Activated T-cell treated with anti-CD3 and anti-CD28 coated beads, Interleukin-2, amount 50 U/mL, for 72 hours (primary cell): ENCODE measurements around the gene AOC1. TPM values are rescaled to one million over a fixed set of nuclear protein-coding genes. Genes with fewer than 3 reads are reported as not detected.

Source experiments
- ATAC-seq, 2 donors: fragments of 150-1000 bp; cut with Tn5 transposase; replicated peaks in 1 of 2; 2 replicates each; pipeline ENCODE4 v1.10.0; 2021; ENCODE audit warnings: moderate library complexity in 2 of 2, mild to moderate bottlenecking in 1 of 2
- DNase-seq, 2 donors: peaks; one replicate each; pipeline ENCODE4 v3.0.0; 2021 to 2022; ENCODE audit warnings: mixed read lengths in 1 of 2
- H3K27ac Mint-ChIP-seq: one replicate; pipeline ENCODE4 v1.8.0; 2022; ENCODE audit warnings: mild to moderate bottlenecking, moderate library complexity, mixed read lengths
- H3K27me3 Mint-ChIP-seq: one replicate; pipeline ENCODE4 v1.8.0; 2022; ENCODE audit warnings: low read depth, mixed read lengths
- H3K36me3 Mint-ChIP-seq, 2 donors: one replicate each; pipeline ENCODE4 v1.8.0; 2022; ENCODE audit warnings: mixed read lengths in 2 of 2, mild to moderate bottlenecking in 1 of 2; ENCODE audit not compliant: insufficient read depth in 2 of 2
- H3K4me1 Mint-ChIP-seq: one replicate; pipeline ENCODE4 v1.8.0; 2022; ENCODE audit warnings: low read depth, mixed read lengths
- H3K4me3 Mint-ChIP-seq, 2 donors: one replicate each; pipeline ENCODE4 v1.8.0; 2022; ENCODE audit warnings: mild to moderate bottlenecking in 2 of 2, mixed read lengths in 2 of 2, moderate library complexity in 2 of 2
- H3K9me3 Mint-ChIP-seq, 2 donors: one replicate each; pipeline ENCODE4 v1.8.0; 2022; ENCODE audit warnings: mixed read lengths in 2 of 2
- total RNA-seq, 2 donors: library from RNA; stranded (reverse); gene quantifications; one replicate each; pipeline ENCODE4 v1.2.3, GENCODE V29; 2022

Gene AOC1
- total RNA-seq, 2 donors from 2014 or later, result not detected

DNA sequence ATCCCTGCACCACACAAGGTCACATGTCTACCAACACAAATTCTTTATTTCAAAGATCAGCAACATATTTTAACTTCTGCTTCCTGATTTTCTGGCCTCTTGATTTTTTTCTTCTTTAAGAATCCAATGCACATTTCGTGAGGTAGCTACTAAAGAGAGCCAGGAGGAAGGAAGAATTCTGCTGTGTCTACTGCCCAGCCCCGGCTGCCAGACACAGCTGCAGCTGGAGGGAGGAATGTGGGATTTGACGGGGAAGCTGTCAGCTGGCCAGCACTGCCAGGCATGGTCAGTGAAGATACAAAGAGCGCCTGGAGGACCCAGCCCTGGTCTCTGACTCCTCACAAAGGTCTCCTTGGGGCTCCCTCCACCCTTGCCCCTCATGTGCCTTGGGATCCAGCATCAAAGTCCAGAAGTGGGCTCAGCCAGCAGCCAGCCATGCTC lies 6.9 kb upstream of the AOC1 start:
- Mint-ChIP-seq H3K9me3 (no peaks in the 10 kb centered on the region), H3K27ac (no peak overlapping the region), H3K27me3 (peaks cover 9% of the 10 kb centered on the region), H3K4me3 (no peak overlapping the region), H3K4me1 (no peaks in the 10 kb centered on the region), H3K36me3 (no peaks in the 10 kb centered on the region)
- no peak for DNase-seq
- ATAC-seq, result no peak

DNA sequence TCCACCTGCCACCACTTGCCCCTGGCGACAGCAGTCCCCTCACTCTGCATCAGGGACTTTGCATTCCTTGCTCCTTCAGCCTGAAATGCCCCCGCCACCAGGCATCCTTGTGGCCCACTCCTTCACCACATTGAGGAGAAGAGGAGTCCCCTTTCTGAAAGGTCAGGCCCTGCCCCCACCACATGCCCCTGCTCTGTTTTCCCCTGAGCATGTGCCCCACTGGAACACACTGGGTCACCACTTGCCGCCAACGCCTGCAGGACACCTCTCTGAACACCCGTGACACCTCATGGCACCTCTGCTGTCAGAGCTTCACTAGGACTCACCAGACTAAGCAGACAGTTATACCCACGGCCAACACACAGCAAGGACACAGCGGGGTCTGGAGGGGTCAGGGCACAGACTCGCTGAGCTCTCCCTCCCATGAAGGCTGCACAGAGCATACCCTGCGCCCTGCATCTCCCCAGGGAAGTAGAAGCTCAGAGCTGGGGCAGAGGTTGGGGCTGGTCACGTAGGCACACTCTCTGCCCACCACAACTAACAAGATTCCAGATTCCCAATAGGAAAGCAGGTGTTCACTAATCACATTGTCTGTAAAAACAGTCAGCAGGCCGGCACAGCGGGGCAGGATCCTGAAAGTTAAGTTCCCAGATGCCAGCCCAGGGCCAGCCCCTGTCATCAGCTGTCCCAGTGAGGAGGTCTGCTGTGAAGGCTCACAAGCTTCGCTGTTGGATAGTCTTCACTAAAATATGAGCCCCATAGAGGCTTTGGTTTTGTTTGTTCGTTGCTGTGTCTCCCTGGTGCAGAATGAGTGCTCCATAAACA lies 5.8 kb upstream of the AOC1 start:
- DNase-seq (no peak), ATAC-seq (no peak)
- Mint-ChIP-seq H3K4me3 (no peak overlapping the region), H3K27me3 (peaks cover 20% of the 10 kb centered on the region), H3K27ac (no peak overlapping the region), H3K9me3 (no peaks in the 10 kb centered on the region), H3K36me3 (no peaks in the 10 kb centered on the region), H3K4me1 (no peaks in the 10 kb centered on the region)

DNA sequence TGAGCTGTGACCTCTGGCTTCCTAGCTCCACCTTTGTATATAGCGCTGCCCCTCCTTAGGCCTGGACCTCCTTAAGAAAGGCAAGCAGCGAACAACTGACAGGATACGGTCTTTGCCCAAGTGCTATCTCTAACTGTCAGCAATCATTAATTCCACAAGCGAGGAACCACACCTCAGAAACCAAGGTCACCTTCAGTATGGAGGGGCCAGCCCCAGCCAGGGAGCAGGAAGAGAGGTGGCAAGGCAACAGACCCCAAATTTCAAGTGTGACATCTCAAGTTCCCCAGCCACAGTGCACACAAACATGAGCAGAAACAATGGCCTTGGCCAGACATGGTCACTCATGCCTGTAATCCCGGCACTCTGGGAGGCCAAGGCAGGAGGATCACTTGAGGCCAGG lies 4.8 kb upstream of the AOC1 start:
- Mint-ChIP-seq H3K36me3 (no peaks in the 10 kb centered on the region), H3K4me1 (no peaks in the 10 kb centered on the region), H3K9me3 (no peaks in the 10 kb centered on the region), H3K27ac (no peak overlapping the region), H3K27me3 (peaks cover 30% of the 10 kb centered on the region), H3K4me3 (no peak overlapping the region)
- ATAC-seq (no peak), DNase-seq (no peak)

DNA sequence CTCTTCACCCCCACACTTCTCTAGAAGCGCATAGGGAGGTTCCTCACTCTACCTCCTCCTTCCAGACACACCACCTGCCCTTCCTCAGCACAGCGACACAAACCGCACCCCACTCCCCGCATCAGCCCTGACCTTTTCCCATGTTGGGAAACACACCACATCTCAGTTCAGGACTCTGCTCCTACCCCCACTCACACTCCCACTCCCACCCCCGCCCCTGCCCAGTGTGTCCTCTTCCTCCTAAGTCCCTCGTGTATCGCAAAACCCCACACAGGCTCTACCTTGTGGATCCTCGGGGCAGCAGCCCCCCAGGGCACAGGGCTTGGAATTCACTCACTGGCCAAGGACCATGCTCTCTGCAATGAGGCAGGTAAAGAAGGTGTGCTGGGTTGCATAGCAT lies 4.2 kb upstream of the AOC1 start:
- Mint-ChIP-seq H3K4me1 (no peaks in the 10 kb centered on the region), H3K4me3 (no peak overlapping the region), H3K27ac (no peak overlapping the region), H3K9me3 (no peaks in the 10 kb centered on the region), H3K36me3 (no peaks in the 10 kb centered on the region), H3K27me3 (peaks cover 36% of the 10 kb centered on the region)
- no peak for DNase-seq
- no peak for ATAC-seq

DNA sequence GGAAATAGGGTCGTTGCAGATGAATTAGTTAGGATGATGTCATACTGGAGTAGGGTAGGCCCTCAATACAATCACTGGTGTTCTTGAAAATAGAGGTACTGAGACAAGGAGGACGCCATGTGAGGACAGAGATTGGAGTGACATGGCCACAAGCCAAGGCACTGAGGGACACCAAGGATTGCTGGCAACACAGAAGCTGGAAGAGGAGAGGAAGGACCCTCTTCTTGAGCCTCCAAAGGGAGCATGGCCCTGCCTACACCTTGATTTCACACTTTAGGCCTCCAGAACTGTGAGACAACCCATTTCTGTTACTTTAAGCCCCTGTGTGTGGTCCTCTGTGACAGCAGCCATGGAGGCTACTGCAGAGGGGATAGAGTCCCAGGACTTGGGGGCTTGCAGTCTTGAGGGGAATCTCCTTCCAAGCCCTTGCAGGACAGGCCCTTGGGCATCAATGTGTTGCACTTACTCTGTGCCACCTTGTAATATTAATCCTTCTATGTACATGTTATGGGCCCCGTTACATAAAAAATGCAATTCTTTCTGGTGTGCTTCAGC lies 3.7 kb upstream of the AOC1 start:
- H3K9me3 Mint-ChIP-seq, result no peaks in the 10 kb centered on the region
- no peak for DNase-seq
- no peak overlapping the region for H3K4me3 Mint-ChIP-seq

DNA sequence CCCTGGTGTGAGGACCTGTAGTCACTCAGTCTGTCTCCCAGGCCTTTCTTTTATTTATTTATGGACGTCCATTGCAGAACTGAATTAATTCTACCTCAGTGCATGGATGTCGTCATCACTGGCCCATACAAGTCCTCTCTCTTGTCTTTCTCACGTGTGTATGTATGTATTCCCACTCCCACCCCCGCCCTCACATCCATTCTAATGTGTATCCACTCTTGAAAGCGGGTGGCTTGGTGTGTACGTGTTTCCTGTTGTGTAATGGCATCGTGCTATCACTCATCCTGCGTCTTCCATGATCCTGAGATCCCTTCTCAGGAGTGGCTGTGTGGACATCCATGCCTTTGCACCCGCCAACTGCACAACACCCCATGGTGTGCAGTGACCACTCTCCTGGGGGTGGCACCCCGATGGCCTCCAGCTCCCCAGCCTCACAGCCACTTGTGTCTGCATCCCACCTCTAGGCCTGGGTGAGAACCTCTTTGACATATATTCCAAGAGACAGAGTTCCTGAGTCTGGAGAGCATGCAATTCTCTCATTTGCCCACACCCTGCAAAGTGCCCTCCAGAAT lies 3.0 kb upstream of the AOC1 start:
- ATAC-seq (no peak), DNase-seq (no peak)
- no peak overlapping the region for H3K27ac Mint-ChIP-seq
- no peaks in the 10 kb centered on the region for H3K4me1 Mint-ChIP-seq
- no peaks in the 10 kb centered on the region for H3K36me3 Mint-ChIP-seq
- no peaks in the 10 kb centered on the region for H3K9me3 Mint-ChIP-seq
- H3K27me3 Mint-ChIP-seq, result peaks cover 37% of the 10 kb centered on the region
- no peak overlapping the region for H3K4me3 Mint-ChIP-seq

More for the DNA sequence above, 3.7 kb upstream of the AOC1 start:
- H3K4me1 Mint-ChIP-seq, result no peaks in the 10 kb centered on the region
- ATAC-seq, result no peak
- H3K27ac Mint-ChIP-seq, result no peak overlapping the region
- peaks cover 37% of the 10 kb centered on the region for H3K27me3 Mint-ChIP-seq
- no peaks in the 10 kb centered on the region for H3K36me3 Mint-ChIP-seq

DNA sequence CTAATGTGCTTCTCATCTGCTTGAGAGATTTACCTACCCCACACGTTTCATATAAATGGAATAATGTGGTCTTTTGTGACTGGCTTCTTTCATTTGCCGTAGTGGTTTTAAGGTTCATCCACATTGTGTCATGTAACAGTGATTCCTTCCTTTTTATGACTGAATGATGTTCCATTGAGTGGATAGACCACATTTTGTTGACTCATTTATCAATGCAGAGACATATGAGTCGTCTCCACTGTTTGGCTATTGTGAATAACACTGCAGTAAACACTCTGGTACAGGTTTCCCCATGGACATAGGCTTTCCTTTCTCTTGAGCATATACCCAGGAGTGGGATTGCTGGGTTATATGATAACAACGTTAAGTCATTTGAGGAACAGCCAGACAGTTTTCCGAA lies 2.0 kb upstream of the AOC1 start:
- ATAC-seq (peak; percentile 41 to 45), DNase-seq (no peak)
- H3K4me3 Mint-ChIP-seq, result no peak overlapping the region
- H3K36me3 Mint-ChIP-seq, result no peaks in the 10 kb centered on the region
- no peaks in the 10 kb centered on the region for H3K4me1 Mint-ChIP-seq
- peaks cover 37% of the 10 kb centered on the region for H3K27me3 Mint-ChIP-seq
- no peak overlapping the region for H3K27ac Mint-ChIP-seq
- no peaks in the 10 kb centered on the region for H3K9me3 Mint-ChIP-seq

DNA sequence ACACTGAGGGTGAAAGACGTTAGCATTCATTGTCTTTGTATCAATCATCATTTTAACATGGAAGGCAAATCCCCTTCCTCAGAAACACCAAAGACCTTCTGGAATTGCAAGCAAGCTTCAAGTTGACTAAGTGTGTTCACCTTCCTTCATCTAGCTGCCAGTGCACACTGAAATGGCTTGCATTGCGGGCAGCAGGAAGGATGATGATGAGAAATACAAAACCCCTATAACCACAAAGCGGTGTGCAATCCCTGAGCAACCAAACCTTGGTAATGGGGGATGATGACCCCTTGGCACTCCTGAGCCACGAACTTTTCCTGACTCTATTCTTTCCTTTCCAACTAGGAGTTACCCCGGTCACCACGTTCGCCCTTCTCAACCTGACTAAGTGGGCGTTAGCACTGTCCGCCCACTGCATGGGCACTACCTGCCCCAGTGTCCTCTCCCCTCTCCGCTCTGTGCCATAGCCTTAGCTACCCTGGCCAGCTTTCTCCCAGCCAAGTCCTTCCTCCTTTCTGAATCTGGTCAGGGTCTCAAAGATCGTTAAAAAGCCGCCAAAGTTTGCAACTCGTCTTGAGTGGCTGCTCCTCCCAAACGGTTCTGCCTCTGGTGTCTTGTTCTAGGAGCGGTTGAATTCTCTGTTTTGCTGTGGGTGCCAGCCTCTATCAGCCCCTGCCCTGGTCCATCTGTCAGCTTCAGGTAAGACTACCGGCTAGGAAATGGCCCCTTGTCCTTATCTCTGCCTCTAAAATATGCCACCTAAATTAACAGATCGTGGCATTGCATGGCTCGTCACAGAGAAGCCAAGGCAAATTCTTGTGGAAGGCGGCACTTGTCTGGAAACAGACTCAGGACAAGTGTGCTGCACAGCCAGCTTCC lies 586 bp upstream of the AOC1 start:
- Mint-ChIP-seq H3K36me3 (no peaks in the 10 kb centered on the region), H3K27ac (no peak overlapping the region), H3K9me3 (no peaks in the 10 kb centered on the region), H3K4me1 (no peaks in the 10 kb centered on the region), H3K27me3 (peaks cover 37% of the 10 kb centered on the region), H3K4me3 (no peak overlapping the region)
- DNase-seq (no peak), ATAC-seq (no peak)

DNA sequence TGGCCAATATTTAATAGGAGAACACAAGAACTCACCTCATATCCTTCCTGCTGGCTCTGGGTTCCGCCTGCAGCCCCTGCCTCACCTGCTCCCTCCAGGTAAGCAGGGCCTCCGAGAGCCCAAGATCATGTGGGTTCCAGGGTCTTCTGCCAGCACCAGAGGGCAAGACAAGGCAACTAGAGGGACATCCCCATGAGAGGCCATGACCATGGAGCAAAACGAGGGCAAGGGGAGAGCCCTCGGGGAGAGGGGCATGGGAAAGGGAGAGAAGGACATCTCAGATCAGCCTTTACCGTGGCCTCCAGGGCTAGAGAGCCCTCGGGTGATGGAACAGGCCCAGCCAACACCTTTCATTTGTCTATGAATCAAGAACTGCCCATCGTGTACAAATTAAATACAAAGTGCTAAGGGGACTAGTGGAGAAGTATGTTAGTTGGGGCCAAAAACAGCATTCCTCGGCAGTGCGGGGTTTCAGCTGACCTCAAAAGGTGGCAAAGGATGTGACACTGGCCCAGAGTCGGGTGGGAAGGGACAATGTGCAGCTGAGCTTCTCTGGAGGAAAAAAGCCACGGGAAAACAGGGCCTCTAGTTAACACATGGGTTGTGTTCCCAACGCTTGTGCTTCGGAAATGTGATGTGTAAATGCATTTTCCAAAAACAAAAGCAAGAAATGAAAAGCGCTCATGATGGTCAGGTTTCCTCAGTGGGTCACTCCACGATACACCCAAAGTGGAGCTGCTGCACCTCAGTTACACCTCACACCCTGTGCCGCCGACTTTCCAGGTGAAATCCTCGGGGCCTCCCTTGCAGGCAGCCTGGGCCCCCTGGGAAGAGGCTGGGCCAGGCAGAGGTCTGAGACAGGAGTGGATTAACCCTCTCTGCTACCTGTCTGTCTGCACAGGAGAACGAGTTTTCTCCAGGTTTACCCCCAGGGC lies 2.0 kb downstream of the AOC1 start:
- no peak overlapping the region for H3K4me3 Mint-ChIP-seq
- ATAC-seq (no peak), DNase-seq (no peak)
- H3K27me3 Mint-ChIP-seq, result peaks cover 37% of the 10 kb centered on the region
- H3K36me3 Mint-ChIP-seq, result no peaks in the 10 kb centered on the region
- no peak overlapping the region for H3K27ac Mint-ChIP-seq
- H3K9me3 Mint-ChIP-seq, result no peaks in the 10 kb centered on the region
- no peaks in the 10 kb centered on the region for H3K4me1 Mint-ChIP-seq

DNA sequence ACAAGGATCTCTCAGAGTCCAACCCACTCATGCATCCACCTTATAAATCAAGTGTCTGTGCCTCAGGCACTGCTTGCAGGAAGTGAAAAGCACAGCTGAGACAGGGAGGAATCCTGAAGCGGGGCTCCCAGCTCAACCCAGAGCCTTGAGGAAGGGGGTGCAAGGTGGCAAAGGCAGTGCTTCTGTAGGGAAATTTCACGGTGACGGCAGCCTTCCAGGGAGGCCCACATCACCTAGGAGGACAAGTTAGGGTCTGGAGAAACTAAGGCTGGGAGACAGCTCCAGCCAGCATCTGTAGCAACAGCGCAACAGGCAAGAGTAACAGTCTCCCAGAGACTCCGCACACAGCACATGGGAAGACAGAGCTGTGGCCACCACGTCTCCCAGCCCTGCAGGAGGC lies 2.7 kb downstream of the AOC1 start:
- DNase-seq (no peak), ATAC-seq (no peak)
- Mint-ChIP-seq H3K27ac (no peak overlapping the region), H3K9me3 (no peaks in the 10 kb centered on the region), H3K4me1 (no peaks in the 10 kb centered on the region), H3K36me3 (no peaks in the 10 kb centered on the region), H3K4me3 (no peak overlapping the region), H3K27me3 (peaks cover 31% of the 10 kb centered on the region)

DNA sequence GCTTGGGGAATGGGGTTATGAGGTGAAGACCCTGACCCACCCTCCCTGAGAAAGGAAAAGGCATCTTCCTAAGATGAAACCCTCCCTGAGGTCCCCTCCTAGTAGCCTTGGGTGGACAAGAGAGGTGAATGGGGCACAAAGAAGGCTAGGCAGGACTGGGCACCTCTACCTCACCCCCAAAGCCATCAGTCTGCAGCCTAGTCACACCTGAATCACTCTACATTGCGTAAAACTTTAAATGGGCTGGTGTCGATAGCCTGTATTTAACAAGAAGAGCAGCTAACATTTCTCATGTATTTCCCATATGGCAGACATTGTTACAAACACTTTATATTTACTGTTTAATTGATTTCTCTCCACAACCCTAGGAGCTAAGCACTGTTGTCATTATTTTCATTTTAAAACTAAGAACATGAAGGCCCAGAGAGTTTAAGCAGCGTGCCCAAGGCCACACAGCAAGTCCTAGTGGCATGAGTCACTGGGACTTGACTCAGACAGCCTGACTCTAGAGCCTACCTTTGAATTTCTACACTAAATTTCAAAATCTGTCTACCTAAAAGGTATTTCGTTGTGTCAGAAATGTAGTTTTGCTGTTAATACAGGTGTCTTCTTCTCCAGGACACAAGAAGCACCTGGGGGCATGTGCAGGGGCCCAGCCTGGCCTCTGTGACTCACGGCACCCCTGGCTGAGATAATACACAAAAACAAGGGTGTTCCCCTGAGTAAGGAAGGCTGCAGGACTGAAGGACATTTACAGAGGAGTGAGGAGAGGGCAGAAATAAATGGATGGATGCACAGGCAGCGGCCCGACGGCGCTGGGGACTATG lies 3.4 kb downstream of the AOC1 start:
- no peak overlapping the region for H3K4me3 Mint-ChIP-seq
- no peaks in the 10 kb centered on the region for H3K9me3 Mint-ChIP-seq
- peaks cover 25% of the 10 kb centered on the region for H3K27me3 Mint-ChIP-seq
- H3K4me1 Mint-ChIP-seq, result no peaks in the 10 kb centered on the region
- no peak for ATAC-seq
- no peak for DNase-seq
- no peak overlapping the region for H3K27ac Mint-ChIP-seq
- no peaks in the 10 kb centered on the region for H3K36me3 Mint-ChIP-seq
